Subcutaneous abdominal adipose tissue (tissue), 5 donors: ENCODE measurements around the gene CLSTN2.

ENCODE experiments used
- H3K27ac ChIP-seq: one replicate; pipeline ENCODE4 v1.7.0; 2013; ENCODE audit warnings: low read depth, mild to moderate bottlenecking, inconsistent platforms, low read length, moderate library complexity
- H3K27me3 ChIP-seq, 5 donors: one replicate each; pipeline ENCODE4 v1.7.0; 2013; ENCODE audit warnings: low read length in 5 of 5, inconsistent platforms in 1 of 5; ENCODE audit not compliant: control insufficient read depth in 5 of 5, insufficient read depth in 4 of 5
- H3K36me3 ChIP-seq, 5 donors: one replicate each; pipeline ENCODE4 v1.7.0; 2013; ENCODE audit warnings: low read length in 5 of 5; ENCODE audit not compliant: control insufficient read depth in 5 of 5, insufficient read depth in 5 of 5
- H3K4me1 ChIP-seq, 5 donors: one replicate each; pipeline ENCODE4 v1.7.0; 2013; ENCODE audit warnings: low read length in 5 of 5, mild to moderate bottlenecking in 3 of 5, moderate library complexity in 1 of 5; ENCODE audit not compliant: control insufficient read depth in 5 of 5, insufficient read depth in 5 of 5
- H3K4me3 ChIP-seq, 5 donors: one replicate each; pipeline ENCODE4 v1.7.0; 2013; ENCODE audit warnings: low read length in 5 of 5, low read depth in 1 of 5
- H3K9ac ChIP-seq, 5 donors: one replicate each; pipeline ENCODE4 v1.7.0; 2013; ENCODE audit warnings: low read length in 5 of 5, mild to moderate bottlenecking in 4 of 5, moderate library complexity in 3 of 5
- H3K9me3 ChIP-seq, 5 donors: one replicate each; pipeline ENCODE4 v1.7.0; 2013; ENCODE audit warnings: low read length in 5 of 5; ENCODE audit not compliant: control insufficient read depth in 5 of 5
- donor health status: healthy.
- donor health status: healthy.
- donor health status: healthy.
- donor health status: healthy.
- donor health status: healthy.

The CLSTN2 gene

GRCh38 chr3:140573011-140573410 lies 638.0 kb downstream of the CLSTN2 start:
- Histone ChIP-seq H3K36me3 (no peaks in the 10 kb centered on the region), H3K27ac (no peak overlapping the region), H3K4me3 (no peak overlapping the region), H3K4me1 (peaks cover 0 to 33% (median 16%) of the 10 kb centered on the region in 5 donors), H3K9ac (no peak overlapping the region), H3K27me3 (no peaks in the 10 kb centered on the region), H3K9me3 (no peaks in the 10 kb centered on the region)

- Histone ChIP-seq H3K4me3 (no peak overlapping the region), H3K27me3 (no peaks in the 10 kb centered on the region)
Observed at GRCh38 chr3:140574375-140574774, 639.4 kb downstream of the CLSTN2 start.

GRCh38 chr3:140576449-140576848 lies 641.5 kb downstream of the CLSTN2 start:
- Histone ChIP-seq H3K36me3 (no peaks in the 10 kb centered on the region), H3K9me3 (no peaks in the 10 kb centered on the region), H3K27ac (no peak overlapping the region), H3K9ac (no peak overlapping the region), H3K27me3 (no peaks in the 10 kb centered on the region), H3K4me1 (peaks cover 0 to 18% (median 6%) of the 10 kb centered on the region in 5 donors), H3K4me3 (no peak overlapping the region)

More at GRCh38 chr3:140574375-140574774, 639.4 kb downstream of the CLSTN2 start:
- no peaks in the 10 kb centered on the region for H3K9me3 ChIP-seq
- no peak overlapping the region for H3K9ac ChIP-seq
- no peaks in the 10 kb centered on the region for H3K36me3 ChIP-seq
- no peak overlapping the region for H3K27ac ChIP-seq
- H3K4me1 ChIP-seq = peaks cover 0 to 23% (median 7%) of the 10 kb centered on the region in 5 donors

- Histone ChIP-seq H3K36me3 (no peaks in the 10 kb centered on the region), H3K9ac (no peak overlapping the region), H3K27ac (no peak overlapping the region), H3K27me3 (peaks cover 0 to 3% (median 0%) of the 10 kb centered on the region in 5 donors), H3K9me3 (no peaks in the 10 kb centered on the region), H3K4me3 (no peak overlapping the region), H3K4me1 (peaks cover 0 to 10% (median 3%) of the 10 kb centered on the region in 5 donors)
Observed at GRCh38 chr3:140577911-140578310, 642.9 kb downstream of the CLSTN2 start.

GRCh38 chr3:140579260-140579659 lies 644.3 kb downstream of the CLSTN2 start:
- H3K4me1 ChIP-seq = peaks cover 0 to 1% (median 0%) of the 10 kb centered on the region in 5 donors
- no peak overlapping the region for H3K9ac ChIP-seq
- H3K27me3 ChIP-seq = peaks cover 0 to 3% (median 0%) of the 10 kb centered on the region in 5 donors
- H3K27ac ChIP-seq = no peak overlapping the region
- H3K36me3 ChIP-seq = no peaks in the 10 kb centered on the region
- no peaks in the 10 kb centered on the region for H3K9me3 ChIP-seq
- H3K4me3 ChIP-seq = no peak overlapping the region

GRCh38 chr3:140580746-140581145 lies 645.8 kb downstream of the CLSTN2 start:
- Histone ChIP-seq H3K9me3 (no peaks in the 10 kb centered on the region), H3K9ac (no peak overlapping the region), H3K4me1 (no peaks in the 10 kb centered on the region)

GRCh38 chr3:140584549-140584948 lies 649.6 kb downstream of the CLSTN2 start:
- Histone ChIP-seq H3K27me3 (peaks cover 0 to 3% (median 0%) of the 10 kb centered on the region in 5 donors), H3K27ac (no peak overlapping the region), H3K4me1 (no peaks in the 10 kb centered on the region), H3K9ac (no peak overlapping the region), H3K36me3 (no peaks in the 10 kb centered on the region), H3K4me3 (no peak overlapping the region), H3K9me3 (no peaks in the 10 kb centered on the region)

More at GRCh38 chr3:140580746-140581145, 645.8 kb downstream of the CLSTN2 start:
- peaks cover 0 to 3% (median 0%) of the 10 kb centered on the region in 5 donors for H3K27me3 ChIP-seq
- no peak overlapping the region for H3K27ac ChIP-seq
- H3K36me3 ChIP-seq = no peaks in the 10 kb centered on the region
- H3K4me3 ChIP-seq = no peak overlapping the region

GRCh38 chr3:140585828-140586227 lies 650.8 kb downstream of the CLSTN2 start:
- Histone ChIP-seq H3K4me1 (no peaks in the 10 kb centered on the region), H3K4me3 (no peak overlapping the region), H3K27ac (no peak overlapping the region), H3K27me3 (peaks cover 0 to 3% (median 0%) of the 10 kb centered on the region in 5 donors), H3K36me3 (no peaks in the 10 kb centered on the region), H3K9ac (no peak overlapping the region), H3K9me3 (no peaks in the 10 kb centered on the region)

- Histone ChIP-seq H3K4me3 (no peak overlapping the region), H3K27ac (no peak overlapping the region)
Observed at GRCh38 chr3:140586311-140586710, 651.3 kb downstream of the CLSTN2 start.

GRCh38 chr3:140588558-140588957 lies 653.6 kb downstream of the CLSTN2 start:
- Histone ChIP-seq H3K4me1 (no peaks in the 10 kb centered on the region), H3K4me3 (no peak overlapping the region), H3K27me3 (no peaks in the 10 kb centered on the region), H3K36me3 (no peaks in the 10 kb centered on the region), H3K9ac (no peak overlapping the region), H3K27ac (no peak overlapping the region), H3K9me3 (no peaks in the 10 kb centered on the region)

More at GRCh38 chr3:140586311-140586710, 651.3 kb downstream of the CLSTN2 start:
- H3K9me3 ChIP-seq = no peaks in the 10 kb centered on the region
- no peaks in the 10 kb centered on the region for H3K4me1 ChIP-seq
- peaks cover 0 to 3% (median 0%) of the 10 kb centered on the region in 5 donors for H3K27me3 ChIP-seq
- no peak overlapping the region for H3K9ac ChIP-seq
- H3K36me3 ChIP-seq = no peaks in the 10 kb centered on the region
